ENCODE results near the gene TOMT.

DNA sequence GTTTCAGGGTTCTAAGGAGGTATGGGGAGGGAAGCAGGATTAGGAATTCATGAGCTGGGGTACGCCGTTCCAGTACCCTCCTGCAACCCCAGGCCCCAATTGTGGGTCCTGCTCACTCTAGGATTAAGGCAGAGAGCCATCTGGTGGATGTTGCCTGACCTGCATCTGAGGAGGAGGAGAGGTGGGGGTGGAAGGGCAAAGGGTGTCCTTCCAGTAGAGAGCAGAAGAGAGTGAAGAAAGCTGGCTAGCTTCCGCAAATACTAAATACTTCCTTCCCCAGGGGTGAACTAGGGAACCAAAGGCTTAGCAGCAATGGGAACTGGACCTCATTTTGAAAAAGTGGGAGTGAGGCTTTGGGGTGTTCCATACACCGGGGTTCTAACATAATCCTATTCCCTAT is 14.4 kb upstream of the TOMT start:
- TF ChIP-seq POLR2A (IDR thresholded peaks at IDR 0.05; ENCODE audit: low read depth, low read length) (0 out of 2 replicates have a peak, but pooled peaks have one; percentile 22), POLR2AphosphoS5 (IDR thresholded peaks at IDR 0.05; ENCODE audit: low read depth, low read length) (no peak), TAF1 (IDR thresholded peaks at IDR 0.05; ENCODE audit: borderline replicate concordance, low read depth, low read length) (no peak)

Measured in GM12892 (cell line).